OCI-LY7 (cell line): Measurements from ENCODE around the gene PTCRA. TPM values are rescaled to one million over a fixed set of nuclear protein-coding genes. Genes with fewer than 3 reads are reported as not detected.

Experiments
- Bru-seq: library from RNA; stranded (reverse); fragments of 400-500 nt; gene quantifications from one replicate; lab custom pipeline; 2021; lab: Mats Ljungman, UMichigan
- BruChase-seq, 2 experiments: library from RNA; stranded (reverse); fragments of 400-500 nt; gene quantifications; one replicate each; lab custom pipeline; 2021; lab: Mats Ljungman, UMichigan
- BruUV-seq: library from RNA; stranded (reverse); fragments of 400-500 nt; replicated peaks from 2 replicates; lab custom pipeline; 2021; lab: Mats Ljungman, UMichigan
- CTCF ChIA-PET: fragments of 300-600 bp; sonication (Branson Sonifier 250); formaldehyde crosslinking; loops from one replicate; lab custom pipeline; 2022; ENCODE audit warnings: antibody characterized with exemption; ENCODE audit not compliant: unreplicated experiment; lab: Charles Lee
- POLR2A ChIA-PET: fragments of 300-600 bp; sonication (Branson Sonifier 250); formaldehyde crosslinking; loops from one replicate; lab custom pipeline; 2022; ENCODE audit warnings: antibody characterized with exemption; lab: Charles Lee
- DNase-seq: peaks from one replicate; pipeline ENCODE4 v3.0.0-alpha.2; 2015; ENCODE audit warnings: low spot score
- H2AFZ ChIP-seq: fragments of 200-600 bp; sonication (generic), shearing (Covaris generic); 2 replicates; pipeline ENCODE4 v1.6.1; 2014; ENCODE audit warnings: mild to moderate bottlenecking, antibody characterized with exemption, low read length, moderate library complexity
- H3K27ac ChIP-seq: fragments of 200-600 bp; sonication (generic); 2 replicates; pipeline ENCODE4 v1.5.1; 2014; ENCODE audit warnings: mixed run types, low read depth, mild to moderate bottlenecking, moderate library complexity, low read length, inconsistent platforms; ENCODE audit not compliant: poor library complexity, severe bottlenecking
- H3K36me3 ChIP-seq: fragments of 200-600 bp; sonication (generic); 2 replicates; pipeline ENCODE4 v1.6.1; 2014; ENCODE audit warnings: mild to moderate bottlenecking, antibody characterized with exemption, low read length, moderate library complexity, mixed read lengths; ENCODE audit not compliant: insufficient read depth
- H3K4me1 ChIP-seq: fragments of 200-600 bp; sonication (generic); 2 replicates; pipeline ENCODE4 v1.5.1; 2014; ENCODE audit warnings: mild to moderate bottlenecking, low read length; ENCODE audit not compliant: insufficient read depth, poor library complexity, severe bottlenecking
- H3K4me2 ChIP-seq: fragments of 200-600 bp; sonication (generic); 2 replicates; pipeline ENCODE4 v1.6.1; 2014; ENCODE audit warnings: mild to moderate bottlenecking, low read length
- H3K4me3 ChIP-seq: fragments of 200-600 bp; sonication (generic); 2 replicates; pipeline ENCODE4 v1.5.1; 2014; ENCODE audit warnings: mild to moderate bottlenecking, low read depth, low read length; ENCODE audit not compliant: poor library complexity, severe bottlenecking
- H3K79me2 ChIP-seq: fragments of 200-600 bp; sonication (generic); 2 replicates; pipeline ENCODE4 v1.6.1; 2016; ENCODE audit warnings: low read depth, mild to moderate bottlenecking, low read length, moderate library complexity, mixed read lengths; ENCODE audit not compliant: insufficient read depth
- H3K9me2 ChIP-seq: fragments of 200-600 bp; sonication (generic); 2 replicates; pipeline ENCODE4 v1.6.1; 2016; ENCODE audit warnings: mild to moderate bottlenecking, low read length, mixed read lengths; ENCODE audit not compliant: insufficient read depth
- H3K9me3 ChIP-seq: fragments of 200-600 bp; sonication (generic); 2 replicates; pipeline ENCODE4 v1.6.1; 2014; ENCODE audit warnings: mild to moderate bottlenecking, mixed run types, low read length, mixed read lengths
- H4K20me1 ChIP-seq: fragments of 200-600 bp; sonication (generic); 2 replicates; pipeline ENCODE4 v1.6.1; 2014; ENCODE audit warnings: mild to moderate bottlenecking, antibody characterized with exemption, low read length, moderate library complexity, mixed read lengths; ENCODE audit not compliant: insufficient read depth
- EZH2phosphoT487 ChIP-seq: fragments of 200-600 bp; sonication (generic); IDR thresholded peaks from 2 replicates; pipeline ENCODE4 v1.6.1; 2018; ENCODE audit warnings: low read depth, borderline replicate concordance, mild to moderate bottlenecking, mixed run types, antibody characterized with exemption, low read length, moderate library complexity, mixed read lengths
- intact Hi-C: fragments of 100-400 bp; cut with micrococcal nuclease; formaldehyde crosslinking; loops from one replicate; pipeline ENCODE4 v1.10.0; 2022; ENCODE audit not compliant: unreplicated experiment
- long read RNA-seq: library from polyadenylated mRNA; stranded (forward); transcript quantifications from one replicate; pipeline ENCODE4 v2.0.0, GENCODE V29; 2022
- total RNA-seq, 2 experiments: library from RNA; depleted of rRNA in 1 of 2; stranded (reverse); fragments of >200 nt in 1 of 2; shearing (Covaris generic) in 1 of 2; gene quantifications; 2 replicates each; pipeline ENCODE4 v1.2.3, GENCODE V29; 2014 to 2022
- TF ChIP-seq, protein P1 (sequence below): fragments of 200-600 bp; sonication (generic); conservative IDR thresholded peaks from 2 replicates; pipeline ENCODE4 v1.5.1; 2014; ENCODE audit warnings: mild to moderate bottlenecking, antibody characterized with exemption, low read length, moderate library complexity, mixed read lengths

The PTCRA gene
- 0.72 and 0.85 TPM in 2 replicates for total RNA-seq (2014; rRNA removed; shearing (Covaris generic))
- 0.91 TPM in 1 of 2 replicates, not detected in the other for total RNA-seq (2022)
- Bru-seq, nascent RNA = percentile 17 among the genes with signal in this experiment
- percentile 27 among the genes with signal in this experiment for BruChase-seq, experiment 1, labeled RNA remaining after a 6-hour chase
- BruChase-seq, experiment 2, labeled RNA remaining after a 2-hour chase = percentile 27 among the genes with signal in this experiment
- long read RNA-seq, partial matches to known transcripts = 0 of 1 reads
- long read RNA-seq, other reads (novel, unspliced or antisense) = 1 of 1 reads

DNA sequence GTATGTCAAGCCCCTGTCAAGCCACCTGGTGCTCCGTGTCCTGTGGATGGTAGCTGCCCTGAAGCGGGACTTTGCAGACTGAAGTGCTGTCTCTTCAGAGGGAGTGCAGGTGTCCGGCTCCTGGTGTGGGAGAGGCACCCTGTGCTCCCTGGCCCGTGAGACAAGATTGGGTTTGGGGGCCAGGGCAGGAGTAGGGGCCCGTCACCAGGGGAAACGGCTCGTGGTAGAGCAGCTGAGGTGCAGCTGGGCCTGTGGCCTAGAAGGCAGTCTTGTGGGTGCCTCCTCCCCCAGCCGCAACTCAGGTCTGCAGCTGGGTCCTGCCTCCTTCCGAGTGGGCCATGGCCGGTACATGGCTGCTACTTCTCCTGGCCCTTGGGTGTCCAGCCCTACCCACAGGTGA is at the start of gene PTCRA:
Gene PTCRA, plus strand, starts transcription at position 322 of the 400 bp plus-strand sequence. Its CDS starts 17 bp downstream, at position 339.
- CTCF ChIA-PET = interaction anchor here (0.8 kb wide), 1 partner anchor 10 kb away, joined by 3 read pairs; no protein-coding TSS in a partner anchor
- TF ChIP-seq EZH2phosphoT487 = no peak
- TF ChIP-seq, protein P1, sequence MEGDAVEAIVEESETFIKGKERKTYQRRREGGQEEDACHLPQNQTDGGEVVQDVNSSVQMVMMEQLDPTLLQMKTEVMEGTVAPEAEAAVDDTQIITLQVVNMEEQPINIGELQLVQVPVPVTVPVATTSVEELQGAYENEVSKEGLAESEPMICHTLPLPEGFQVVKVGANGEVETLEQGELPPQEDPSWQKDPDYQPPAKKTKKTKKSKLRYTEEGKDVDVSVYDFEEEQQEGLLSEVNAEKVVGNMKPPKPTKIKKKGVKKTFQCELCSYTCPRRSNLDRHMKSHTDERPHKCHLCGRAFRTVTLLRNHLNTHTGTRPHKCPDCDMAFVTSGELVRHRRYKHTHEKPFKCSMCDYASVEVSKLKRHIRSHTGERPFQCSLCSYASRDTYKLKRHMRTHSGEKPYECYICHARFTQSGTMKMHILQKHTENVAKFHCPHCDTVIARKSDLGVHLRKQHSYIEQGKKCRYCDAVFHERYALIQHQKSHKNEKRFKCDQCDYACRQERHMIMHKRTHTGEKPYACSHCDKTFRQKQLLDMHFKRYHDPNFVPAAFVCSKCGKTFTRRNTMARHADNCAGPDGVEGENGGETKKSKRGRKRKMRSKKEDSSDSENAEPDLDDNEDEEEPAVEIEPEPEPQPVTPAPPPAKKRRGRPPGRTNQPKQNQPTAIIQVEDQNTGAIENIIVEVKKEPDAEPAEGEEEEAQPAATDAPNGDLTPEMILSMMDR = no peak
- peak within 1 kb of the TSS; percentile 62 for H2AFZ ChIP-seq
- H3K4me1 ChIP-seq = peaks cover 15% of the 10 kb centered on the region
- H3K79me2 ChIP-seq = no peaks in the 10 kb centered on the region
- intact Hi-C loops = no loop called here
- H3K4me3 ChIP-seq = no peak within 1 kb of the TSS
- H3K9me2 ChIP-seq = no peaks in the 10 kb centered on the region
- POLR2A ChIA-PET = interaction anchor here (0.7 to 2.5 kb wide), 2 partner anchors 13 to 602 kb away, joined by 3 to 17 read pairs; partner anchors contain the start of gene CNPY3
- no peaks in the 10 kb centered on the region for H3K36me3 ChIP-seq
- DNase-seq = peak; percentile 84
- H3K9me3 ChIP-seq = no peaks in the 10 kb centered on the region
- peak within 1 kb of the TSS; percentile 42 for H3K27ac ChIP-seq
- H4K20me1 ChIP-seq = no peaks in the 10 kb centered on the region
- BruUV-seq = no TSS peak
- peak within 1 kb of the TSS; percentile 36; the same call in 1 of the 2 replicates for H3K4me2 ChIP-seq

DNA sequence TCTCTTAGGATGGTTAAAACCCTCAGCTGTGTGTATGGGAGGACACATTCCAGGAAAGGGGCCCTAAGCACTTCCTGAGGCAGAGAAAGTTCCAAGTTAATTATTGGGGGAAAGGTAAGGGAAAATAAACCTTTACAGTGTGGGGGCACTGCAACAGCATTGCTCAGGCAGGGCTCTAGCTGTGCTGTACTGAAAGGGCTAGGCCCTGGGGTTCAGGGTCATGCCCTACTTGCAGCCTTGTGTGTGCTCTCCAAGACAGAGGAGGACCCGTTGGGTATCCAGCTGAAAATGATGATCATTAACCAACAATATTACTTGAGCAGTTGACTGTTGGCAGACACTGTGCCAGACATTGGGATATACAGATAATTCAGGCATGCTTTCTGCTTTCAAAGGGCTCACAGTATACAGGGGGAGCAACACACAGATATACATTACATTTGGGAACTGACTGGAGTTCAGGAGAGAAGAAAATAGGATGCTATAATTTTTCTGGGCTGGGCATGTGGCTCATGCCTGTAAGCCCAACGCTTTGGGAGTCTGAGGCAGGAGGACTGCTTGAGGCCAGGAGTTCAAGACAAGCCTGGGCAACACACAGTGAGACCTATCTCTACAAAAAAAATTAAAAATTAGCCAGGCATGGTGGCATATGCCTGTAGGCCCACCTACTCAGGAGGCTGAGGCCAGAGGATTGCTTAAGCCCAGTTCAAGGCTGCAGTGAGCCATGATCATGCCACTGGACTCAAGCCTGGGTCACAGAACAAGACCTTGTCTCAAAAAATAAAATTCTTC is 45.5 kb upstream of the PTCRA start:
- H3K36me3 ChIP-seq = peaks cover 41% of the 10 kb centered on the region
- no peaks in the 10 kb centered on the region for H3K9me2 ChIP-seq
- no peak overlapping the region for H3K4me2 ChIP-seq
- peaks cover 14% of the 10 kb centered on the region for H3K4me1 ChIP-seq
- no peak overlapping the region for H3K4me3 ChIP-seq
- ChIA-PET POLR2A (interaction anchor here (0.6 kb wide), 1 partner anchor 127 kb away, joined by 3 read pairs; no protein-coding TSS in a partner anchor), CTCF (interaction anchor here (0.5 kb wide), 1 partner anchor 15 kb away, joined by 4 read pairs; no protein-coding TSS in a partner anchor)
- no TSS peak for BruUV-seq
- no peak overlapping the region for H2AFZ ChIP-seq
- TF ChIP-seq, protein P1 = no peak
- no peak for TF ChIP-seq EZH2phosphoT487
- H3K79me2 ChIP-seq = no peaks in the 10 kb centered on the region
- intact Hi-C loops = no loop called here
- no peaks in the 10 kb centered on the region for H3K9me3 ChIP-seq
- no peaks in the 10 kb centered on the region for H4K20me1 ChIP-seq
- H3K27ac ChIP-seq = no peak overlapping the region
- no peak for DNase-seq
